Activated T-helper 17 cell treated with anti-CD3 and anti-CD28 coated beads, Interleukin-2, amount 50 U/mL, for 72 hours (primary cell): Measurements from ENCODE around the gene FBF1. TPM values are rescaled to one million over a fixed set of nuclear protein-coding genes. Genes with fewer than 3 reads are reported as not detected.

ENCODE experiments used
- ATAC-seq: fragments of 150-1000 bp; cut with Tn5 transposase; replicated peaks from 2 replicates; pipeline ENCODE4 v1.10.0; 2021; ENCODE audit warnings: mild to moderate bottlenecking, moderate library complexity
- H3K27ac Mint-ChIP-seq: one replicate; pipeline ENCODE4 v1.8.0; 2022; ENCODE audit warnings: mixed read lengths
- H3K27me3 Mint-ChIP-seq: one replicate; pipeline ENCODE4 v1.8.0; 2022; ENCODE audit warnings: mixed read lengths
- H3K36me3 Mint-ChIP-seq: one replicate; pipeline ENCODE4 v1.8.0; 2022; ENCODE audit warnings: low read depth, mild to moderate bottlenecking, mixed read lengths
- H3K4me1 Mint-ChIP-seq: one replicate; pipeline ENCODE4 v1.8.0; 2022; ENCODE audit warnings: mixed read lengths
- H3K4me3 Mint-ChIP-seq: one replicate; pipeline ENCODE4 v1.8.0; 2022; ENCODE audit warnings: mild to moderate bottlenecking, mixed read lengths
- H3K9me3 Mint-ChIP-seq: one replicate; pipeline ENCODE4 v1.8.0; 2022; ENCODE audit warnings: mixed read lengths
- total RNA-seq, 2 donors: library from RNA; stranded (reverse); gene quantifications; one replicate each; pipeline ENCODE4 v1.2.3, GENCODE V29; 2022

The FBF1 gene
- total RNA-seq, 2 donors from 2014 or later, result 9.2 to 10.6 TPM

GRCh38 chr17:75927286-75927922 lies 13.4 kb downstream of the FBF1 start:
- no peaks in the 10 kb centered on the region for H3K27me3 Mint-ChIP-seq
- no peaks in the 10 kb centered on the region for H3K4me1 Mint-ChIP-seq
- no peaks in the 10 kb centered on the region for H3K36me3 Mint-ChIP-seq
- no peak for ATAC-seq
- H3K27ac Mint-ChIP-seq, result no peak overlapping the region
- H3K9me3 Mint-ChIP-seq, result no peaks in the 10 kb centered on the region
- no peak overlapping the region for H3K4me3 Mint-ChIP-seq

DNA sequence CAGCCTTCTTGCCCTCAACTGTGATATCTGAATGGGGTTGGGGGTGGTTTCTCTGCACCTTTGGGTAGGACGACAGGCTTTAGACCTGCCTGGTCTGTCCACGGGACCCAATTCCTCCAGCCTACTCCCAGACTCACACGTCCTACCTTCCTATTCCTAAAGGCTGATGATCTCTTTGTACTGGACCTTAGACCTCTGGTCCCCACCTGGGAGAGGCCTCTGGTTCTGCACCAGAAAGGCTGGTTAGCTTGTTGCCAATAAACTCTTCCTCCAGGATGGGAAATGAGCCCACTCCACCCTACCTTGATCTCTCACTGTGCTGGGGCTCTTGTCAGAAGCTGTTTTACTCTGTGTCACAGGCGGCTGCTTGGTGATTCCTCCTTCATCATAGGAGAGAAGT lies 14.4 kb downstream of the FBF1 start:
- no peaks in the 10 kb centered on the region for H3K36me3 Mint-ChIP-seq
- H3K4me1 Mint-ChIP-seq, result no peaks in the 10 kb centered on the region
- no peaks in the 10 kb centered on the region for H3K27me3 Mint-ChIP-seq
- no peak overlapping the region for H3K27ac Mint-ChIP-seq
- no peaks in the 10 kb centered on the region for H3K9me3 Mint-ChIP-seq
- no peak for ATAC-seq
- H3K4me3 Mint-ChIP-seq, result no peak overlapping the region

DNA sequence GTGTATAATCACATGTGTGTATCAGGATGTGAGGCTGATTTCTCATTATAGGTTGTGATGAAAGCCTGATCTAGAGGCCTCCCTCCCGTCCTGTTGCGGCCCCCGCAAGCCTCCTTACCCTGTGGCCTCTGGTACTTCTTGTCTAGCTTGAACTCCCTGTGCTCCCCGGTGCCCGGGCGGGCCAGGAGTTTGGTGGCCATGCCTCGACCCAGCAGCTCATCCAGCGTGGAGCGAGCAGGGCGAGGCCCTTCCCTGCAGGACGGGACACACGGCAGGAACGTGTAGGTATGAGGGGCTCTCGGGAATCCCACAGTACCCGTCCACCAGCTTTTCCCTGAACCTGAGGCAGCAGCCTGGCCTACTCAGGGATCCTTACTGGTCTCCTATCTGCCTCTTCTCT lies 14.9 kb downstream of the FBF1 start:
- no peaks in the 10 kb centered on the region for H3K4me1 Mint-ChIP-seq
- no peaks in the 10 kb centered on the region for H3K9me3 Mint-ChIP-seq
- no peak overlapping the region for H3K4me3 Mint-ChIP-seq
- ATAC-seq, result no peak
- H3K27ac Mint-ChIP-seq, result no peak overlapping the region
- H3K27me3 Mint-ChIP-seq, result no peaks in the 10 kb centered on the region
- no peaks in the 10 kb centered on the region for H3K36me3 Mint-ChIP-seq

DNA sequence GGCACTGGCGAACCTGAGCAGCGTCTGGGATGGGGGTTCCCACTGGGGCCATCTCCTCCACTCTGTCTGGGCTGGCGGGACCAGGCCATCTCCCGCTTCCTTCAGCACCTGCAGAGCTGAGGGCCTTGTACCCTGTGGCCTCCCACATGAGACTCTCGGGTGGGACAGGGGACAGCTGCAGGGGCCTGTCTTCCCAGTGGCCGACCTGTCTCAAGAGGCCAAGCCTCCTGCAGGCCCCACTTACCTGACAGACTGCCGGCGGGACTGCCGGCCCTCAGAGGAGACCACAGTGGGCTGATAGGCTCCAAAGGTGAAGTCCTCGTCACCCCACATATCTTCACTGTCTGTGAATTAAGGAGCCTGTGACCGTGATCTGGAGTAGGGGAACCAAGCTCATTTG lies 15.7 kb downstream of the FBF1 start:
- Mint-ChIP-seq H3K27ac (no peak overlapping the region), H3K4me3 (no peak overlapping the region), H3K9me3 (no peaks in the 10 kb centered on the region), H3K4me1 (no peaks in the 10 kb centered on the region), H3K27me3 (no peaks in the 10 kb centered on the region), H3K36me3 (no peaks in the 10 kb centered on the region)
- ATAC-seq, result no peak

GRCh38 chr17:75922963-75923874 lies 17.6 kb downstream of the FBF1 start:
- ATAC-seq, result no peak
- Mint-ChIP-seq H3K27ac (peak overlapping the region; percentile 46), H3K36me3 (no peaks in the 10 kb centered on the region), H3K4me3 (no peak overlapping the region), H3K4me1 (no peaks in the 10 kb centered on the region), H3K27me3 (no peaks in the 10 kb centered on the region), H3K9me3 (no peaks in the 10 kb centered on the region)

DNA sequence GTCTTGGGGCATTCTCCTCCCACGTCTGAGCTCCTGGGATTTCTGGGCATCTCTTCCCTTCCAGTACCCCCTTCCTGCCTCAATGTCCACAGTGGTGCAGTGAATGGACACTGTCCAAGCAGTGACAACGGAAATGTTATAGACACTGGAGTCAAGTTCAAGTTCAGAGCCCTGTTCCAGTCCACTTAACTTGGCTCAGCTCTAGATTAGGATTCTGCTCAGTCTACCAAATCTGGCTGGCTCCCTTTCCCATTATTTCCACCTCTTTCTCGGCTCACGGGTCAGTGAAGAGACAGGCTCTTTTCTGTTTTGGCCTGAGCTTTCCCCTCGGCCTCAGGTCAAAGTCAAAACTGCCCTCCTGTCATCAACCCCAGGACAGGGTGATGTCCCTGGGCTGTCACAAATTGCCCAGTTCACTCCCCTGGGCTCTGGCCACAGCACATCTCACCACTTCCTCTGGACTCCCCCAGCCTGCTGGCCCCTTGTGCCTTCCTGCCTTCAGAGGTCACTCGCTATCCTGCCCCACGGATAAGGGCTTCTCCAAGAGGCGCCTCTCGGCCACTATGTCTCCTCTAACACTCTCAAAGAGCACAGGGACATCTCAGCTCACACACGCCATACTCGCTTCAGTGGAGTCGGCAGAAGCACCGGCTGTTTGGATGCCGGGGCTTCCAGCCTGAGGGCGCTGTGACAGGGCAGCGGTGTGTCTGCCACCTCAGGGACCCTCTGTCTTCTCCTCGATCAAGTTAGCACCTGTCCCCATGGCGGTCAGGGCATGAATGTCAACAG lies 18.5 kb downstream of the FBF1 start:
- Mint-ChIP-seq H3K27ac (peak overlapping the region; percentile 46), H3K4me1 (peaks cover under 1% of the 10 kb centered on the region)
- ATAC-seq, result no peak

DNA sequence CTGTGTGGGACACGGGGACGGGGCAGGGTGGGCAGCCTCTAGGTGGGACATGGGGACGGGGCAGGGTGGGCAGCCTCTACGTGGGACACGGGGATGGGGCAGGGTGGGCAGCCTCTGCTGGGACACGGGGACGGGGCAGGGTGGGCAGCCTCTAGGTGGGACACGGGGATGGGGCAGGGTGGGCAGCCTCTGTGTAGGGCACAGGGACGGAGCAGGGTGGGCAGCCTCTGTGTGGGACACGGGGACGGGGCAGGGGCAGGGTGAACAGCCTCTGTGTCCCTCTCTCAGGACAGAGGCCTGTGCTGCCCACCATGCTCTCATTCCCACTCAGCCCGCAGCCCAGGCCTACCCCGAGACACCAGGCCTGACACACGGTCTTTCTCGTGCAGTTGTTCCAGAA lies 19.2 kb downstream of the FBF1 start:
- Mint-ChIP-seq H3K4me1 (peaks cover 5% of the 10 kb centered on the region), H3K27me3 (no peaks in the 10 kb centered on the region), H3K4me3 (no peak overlapping the region), H3K27ac (no peak overlapping the region), H3K36me3 (no peaks in the 10 kb centered on the region), H3K9me3 (no peaks in the 10 kb centered on the region)
- no peak for ATAC-seq

More for the DNA sequence above, 18.5 kb downstream of the FBF1 start:
- Mint-ChIP-seq H3K36me3 (no peaks in the 10 kb centered on the region), H3K9me3 (no peaks in the 10 kb centered on the region), H3K4me3 (no peak overlapping the region), H3K27me3 (no peaks in the 10 kb centered on the region)

DNA sequence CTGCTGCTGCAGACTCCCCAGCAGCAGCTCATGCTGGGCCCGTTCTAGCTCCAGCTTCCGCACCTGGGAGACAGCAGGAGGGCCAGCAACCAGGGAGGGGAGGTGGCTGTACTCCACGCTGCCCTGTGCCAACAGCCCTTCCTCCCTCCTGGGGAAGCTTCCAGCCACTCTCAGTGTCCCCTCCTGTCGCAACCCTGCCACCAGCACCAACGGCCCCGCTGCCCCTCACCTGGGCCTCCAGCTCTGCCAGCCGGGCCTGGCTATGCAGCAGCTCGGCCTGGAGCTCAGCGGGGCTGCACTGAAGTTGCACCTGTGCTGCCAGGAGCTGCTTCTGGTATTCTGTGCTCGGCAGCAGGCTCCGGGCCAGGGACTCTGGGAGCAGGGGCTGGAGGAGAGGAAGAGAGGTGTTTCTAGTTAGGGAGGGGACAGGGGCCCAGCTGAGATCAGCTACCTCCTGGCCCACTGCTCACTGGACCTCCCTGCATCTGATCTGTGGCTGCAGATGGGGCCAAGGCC lies 20.7 kb downstream of the FBF1 start:
- Mint-ChIP-seq H3K36me3 (no peaks in the 10 kb centered on the region), H3K27ac (no peak overlapping the region), H3K4me1 (peaks cover 5% of the 10 kb centered on the region), H3K4me3 (no peak overlapping the region), H3K9me3 (no peaks in the 10 kb centered on the region), H3K27me3 (no peaks in the 10 kb centered on the region)
- no peak for ATAC-seq

DNA sequence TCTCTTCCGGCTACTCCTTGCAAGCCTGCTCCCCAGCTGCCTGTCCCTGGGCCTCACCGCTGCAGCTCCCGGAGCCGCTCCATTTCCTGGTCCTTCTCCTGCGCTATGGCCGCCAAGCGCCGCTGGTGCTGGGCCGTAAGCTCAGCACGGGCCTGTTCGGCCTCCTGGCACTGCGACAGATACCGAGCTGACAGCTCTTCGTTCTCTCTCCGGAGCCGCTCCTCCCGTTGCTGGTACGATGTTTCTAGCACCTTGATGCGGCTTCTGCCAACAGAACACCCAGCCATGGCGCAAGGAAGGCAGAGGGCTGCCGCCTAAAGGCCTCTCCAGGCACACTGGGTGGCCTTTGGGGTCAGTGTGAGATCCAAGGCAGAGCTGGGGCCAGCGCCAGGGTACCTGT lies 21.2 kb downstream of the FBF1 start:
- H3K27me3 Mint-ChIP-seq, result no peaks in the 10 kb centered on the region
- no peak for ATAC-seq
- H3K4me1 Mint-ChIP-seq, result peaks cover 5% of the 10 kb centered on the region
- no peaks in the 10 kb centered on the region for H3K36me3 Mint-ChIP-seq
- H3K9me3 Mint-ChIP-seq, result no peaks in the 10 kb centered on the region
- H3K4me3 Mint-ChIP-seq, result no peak overlapping the region
- H3K27ac Mint-ChIP-seq, result no peak overlapping the region

DNA sequence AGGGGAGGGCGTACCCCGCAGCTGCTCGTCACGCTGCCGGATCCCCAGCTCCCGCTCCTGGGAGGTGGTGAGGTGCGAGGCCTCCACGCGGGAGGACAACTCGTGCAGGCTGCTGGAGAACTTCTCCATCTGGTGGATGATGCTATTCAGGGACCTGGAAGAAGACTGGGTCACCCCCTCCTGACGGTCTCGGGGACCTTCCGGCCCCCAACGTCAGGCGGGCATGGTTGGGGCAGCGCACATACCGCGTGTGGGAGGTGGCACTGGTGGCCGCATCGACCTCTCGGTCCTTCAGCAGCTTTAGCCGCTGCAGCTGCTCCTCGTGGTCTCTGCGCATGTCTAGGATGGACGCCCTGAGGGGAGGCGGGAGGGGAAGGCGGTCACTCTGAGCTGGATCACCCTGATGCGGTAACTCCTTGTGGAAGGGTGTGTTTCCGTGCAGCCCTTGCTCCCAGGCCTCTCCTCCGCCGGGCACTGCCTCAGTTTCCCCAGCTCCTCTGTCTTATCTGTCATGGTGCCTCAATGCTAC lies 22.9 kb downstream of the FBF1 start:
- Mint-ChIP-seq H3K9me3 (no peaks in the 10 kb centered on the region), H3K27me3 (no peaks in the 10 kb centered on the region), H3K27ac (no peak overlapping the region), H3K4me1 (peaks cover 5% of the 10 kb centered on the region), H3K4me3 (no peak overlapping the region), H3K36me3 (peaks cover 4% of the 10 kb centered on the region)
- no peak for ATAC-seq

GRCh38 chr17:75917141-75917916 lies 23.5 kb downstream of the FBF1 start:
- Mint-ChIP-seq H3K4me1 (peaks cover 5% of the 10 kb centered on the region), H3K9me3 (no peaks in the 10 kb centered on the region), H3K4me3 (no peak overlapping the region), H3K27ac (peak overlapping the region; percentile 79), H3K36me3 (peaks cover 4% of the 10 kb centered on the region), H3K27me3 (no peaks in the 10 kb centered on the region)
- ATAC-seq, result no peak

DNA sequence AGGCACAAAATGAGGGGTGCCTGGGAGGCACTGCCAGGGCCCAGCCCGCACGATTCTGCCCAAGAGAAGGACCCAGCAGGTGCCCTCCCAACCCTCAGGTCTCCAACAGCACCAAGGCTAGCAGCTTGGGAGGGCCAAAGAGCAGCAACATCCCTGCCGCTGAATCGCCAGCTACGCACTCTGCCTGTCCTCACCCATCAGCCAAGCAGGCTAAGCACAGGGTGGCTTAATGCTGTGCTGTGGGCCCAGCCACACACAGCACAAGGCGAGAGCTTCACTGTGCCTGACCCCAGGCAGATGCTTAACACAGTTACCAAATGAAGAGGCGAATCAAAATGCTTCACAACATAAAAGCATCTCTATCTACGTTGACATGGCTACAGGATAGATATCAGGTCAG lies 25.6 kb downstream of the FBF1 start:
- no peak for ATAC-seq
- H3K27ac Mint-ChIP-seq, result no peak overlapping the region
- H3K4me3 Mint-ChIP-seq, result no peak overlapping the region
- peaks cover 4% of the 10 kb centered on the region for H3K36me3 Mint-ChIP-seq
- H3K9me3 Mint-ChIP-seq, result no peaks in the 10 kb centered on the region
- H3K27me3 Mint-ChIP-seq, result no peaks in the 10 kb centered on the region
- peaks cover 5% of the 10 kb centered on the region for H3K4me1 Mint-ChIP-seq

GRCh38 chr17:75914643-75915267 lies 26.1 kb downstream of the FBF1 start:
- no peak for ATAC-seq
- no peaks in the 10 kb centered on the region for H3K27me3 Mint-ChIP-seq

More at GRCh38 chr17:75914643-75915267, 26.1 kb downstream of the FBF1 start:
- H3K27ac Mint-ChIP-seq, result no peak overlapping the region
- peaks cover 5% of the 10 kb centered on the region for H3K4me1 Mint-ChIP-seq
- no peaks in the 10 kb centered on the region for H3K9me3 Mint-ChIP-seq
- H3K36me3 Mint-ChIP-seq, result peaks cover 4% of the 10 kb centered on the region
- H3K4me3 Mint-ChIP-seq, result no peak overlapping the region
